Upper lobe of right lung (tissue), 1 donor: ENCODE data around the gene EYA4. TPM values are rescaled to one million over a fixed set of nuclear protein-coding genes. Genes with fewer than 3 reads are reported as not detected.

Experiments
- ATAC-seq: fragments of 200-7000 bp; cut with Tn5 transposase; one replicate; pipeline ENCODE4 v1.9.1; 2020; ENCODE audit warnings: mild to moderate bottlenecking, moderate library complexity
- DNase-seq: peaks from one replicate; pipeline ENCODE4 v3.0.0-alpha.2; 2020
- H3K27ac ChIP-seq: fragments of 200-600 bp; one replicate; pipeline ENCODE4 v1.8.0; 2022
- H3K27me3 ChIP-seq: fragments of 200-600 bp; one replicate; pipeline ENCODE4 v1.8.0; 2022; ENCODE audit warnings: mild to moderate bottlenecking
- H3K36me3 ChIP-seq: fragments of 200-600 bp; one replicate; pipeline ENCODE4 v1.8.0; 2022
- H3K4me1 ChIP-seq: fragments of 200-600 bp; one replicate; pipeline ENCODE4 v1.8.0; 2022
- H3K4me3 ChIP-seq: fragments of 200-600 bp; one replicate; pipeline ENCODE4 v1.8.0; 2022; ENCODE audit warnings: mild to moderate bottlenecking
- H3K9me3 ChIP-seq: fragments of 200-600 bp; one replicate; pipeline ENCODE4 v1.8.0; 2022
- CTCF ChIP-seq: fragments of 200-600 bp; IDR thresholded peaks from one replicate; pipeline ENCODE4 v1.8.0; 2022; ENCODE audit warnings: antibody characterized with exemption
- intact Hi-C: fragments of 100-400 bp; cut with DNase I; formaldehyde crosslinking; loops from one replicate; pipeline ENCODE4 v1.11.0; 2022
- total RNA-seq: library from RNA; stranded (reverse); fragmentation: NEBNext Ultra II Directional; extraction: Animal tissue kit (Norgen Biotek cat#: 25700); gene quantifications from one replicate; pipeline ENCODE4 v1.2.1, GENCODE V29; 2021
- donor health status: DM: no; HTN: yes; CAD: no; lungs with severe emphysema.

EYA4 gene
- total RNA-seq, 1 donor from 2014 or later, result 6.0 TPM

GRCh38 chr6:133203344-133203697 is 37.8 kb upstream of the EYA4 start:
- intact Hi-C loops, result no loop called here
- no peaks in the 10 kb centered on the region for H3K4me1 ChIP-seq
- no peak overlapping the region for H3K27ac ChIP-seq
- ATAC-seq (no peak), DNase-seq (no peak)
- no peak overlapping the region for H3K4me3 ChIP-seq
- no peaks in the 10 kb centered on the region for H3K9me3 ChIP-seq
- H3K36me3 ChIP-seq, result no peaks in the 10 kb centered on the region
- no peak for TF ChIP-seq CTCF
- H3K27me3 ChIP-seq, result no peaks in the 10 kb centered on the region

GRCh38 chr6:133205304-133205703 is 35.9 kb upstream of the EYA4 start:
- Histone ChIP-seq H3K27ac (no peak overlapping the region), H3K27me3 (no peaks in the 10 kb centered on the region), H3K4me3 (no peak overlapping the region), H3K4me1 (no peaks in the 10 kb centered on the region), H3K9me3 (no peaks in the 10 kb centered on the region), H3K36me3 (no peaks in the 10 kb centered on the region)
- DNase-seq (no peak), ATAC-seq (no peak)
- no peak for TF ChIP-seq CTCF
- intact Hi-C loops, result no loop called here

- H3K36me3 ChIP-seq, result no peaks in the 10 kb centered on the region
- ATAC-seq (no peak), DNase-seq (no peak)
- no peaks in the 10 kb centered on the region for H3K9me3 ChIP-seq
- no peaks in the 10 kb centered on the region for H3K27me3 ChIP-seq
- H3K4me3 ChIP-seq, result no peak overlapping the region
- H3K27ac ChIP-seq, result no peak overlapping the region
- intact Hi-C loops, result no loop called here
- TF ChIP-seq CTCF, result no peak
- H3K4me1 ChIP-seq, result no peaks in the 10 kb centered on the region
Measured at GRCh38 chr6:133206942-133207341, 34.2 kb upstream of the EYA4 start.

- intact Hi-C loops, result no loop called here
- no peak for ATAC-seq
Measured at GRCh38 chr6:133207754-133208153, 33.4 kb upstream of the EYA4 start.

GRCh38 chr6:133208183-133208755 is 32.9 kb upstream of the EYA4 start:
- TF ChIP-seq CTCF, result no peak
- H3K4me1 ChIP-seq, result no peaks in the 10 kb centered on the region
- DNase-seq (no peak), ATAC-seq (no peak)
- H3K9me3 ChIP-seq, result no peaks in the 10 kb centered on the region
- no peaks in the 10 kb centered on the region for H3K27me3 ChIP-seq
- H3K36me3 ChIP-seq, result no peaks in the 10 kb centered on the region
- H3K4me3 ChIP-seq, result no peak overlapping the region
- intact Hi-C loops, result no loop called here
- H3K27ac ChIP-seq, result no peak overlapping the region

More at GRCh38 chr6:133207754-133208153, 33.4 kb upstream of the EYA4 start:
- Histone ChIP-seq H3K36me3 (no peaks in the 10 kb centered on the region), H3K4me3 (no peak overlapping the region), H3K27me3 (no peaks in the 10 kb centered on the region), H3K4me1 (no peaks in the 10 kb centered on the region), H3K9me3 (no peaks in the 10 kb centered on the region), H3K27ac (no peak overlapping the region)
- no peak for TF ChIP-seq CTCF
- no peak for DNase-seq

- no peaks in the 10 kb centered on the region for H3K9me3 ChIP-seq
- intact Hi-C loops, result no loop called here
- H3K27ac ChIP-seq, result no peak overlapping the region
- no peaks in the 10 kb centered on the region for H3K36me3 ChIP-seq
- H3K27me3 ChIP-seq, result no peaks in the 10 kb centered on the region
- DNase-seq (no peak), ATAC-seq (no peak)
- no peaks in the 10 kb centered on the region for H3K4me1 ChIP-seq
- no peak overlapping the region for H3K4me3 ChIP-seq
- no peak for TF ChIP-seq CTCF
Measured at GRCh38 chr6:133214267-133214666, 26.9 kb upstream of the EYA4 start.
